ENCODE data around the gene SMIM13. TPM values are rescaled to one million over a fixed set of nuclear protein-coding genes. Genes with fewer than 3 reads are reported as not detected.

The SMIM13 gene
- total RNA-seq = 9.5 and 11.8 TPM in 2 replicates

GRCh38 chr6:11093626-11094410 is at the start of gene SMIM13:
Gene SMIM13 (plus strand): TSS chr6:11093834. CDS start chr6:11094314, 480 bp downstream.
- DNase-seq (ENCODE audit: low read depth in 2 of 2) = peak; percentile 87 to 98

- DNase-seq (ENCODE audit: low read depth in 2 of 2) = peak; percentile 10 to 61
Observed at GRCh38 chr6:11043961-11044711, 49.5 kb upstream of the SMIM13 start, which contains the start of gene ELOVL2. Gene ELOVL2 (minus strand): TSS chr6:11044305. CDS start chr6:11044230, 75 bp downstream.

DNA sequence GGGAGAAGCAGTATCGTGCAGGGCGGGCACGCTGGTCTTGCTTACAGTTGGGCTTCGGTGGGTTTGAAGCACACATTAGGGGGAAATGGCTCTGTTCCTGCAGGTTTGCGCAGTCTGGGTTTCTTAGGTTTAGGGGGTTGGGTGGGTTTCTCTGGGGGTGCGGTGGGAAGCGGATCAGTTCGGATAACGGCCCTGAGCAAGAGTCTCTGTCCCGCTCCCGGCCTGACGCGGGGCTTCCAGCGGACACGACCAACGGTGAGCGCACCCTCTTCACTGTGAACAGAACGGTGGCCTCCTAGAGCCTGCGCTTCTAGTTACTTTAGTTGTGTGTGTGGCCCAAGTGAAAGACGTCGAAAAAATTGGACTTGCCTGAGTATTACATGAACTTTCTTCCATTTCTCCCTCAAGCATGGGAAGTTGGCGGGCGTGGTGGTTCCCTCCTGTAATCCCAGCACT is 48.9 kb upstream of the SMIM13 start:
- DNase-seq (ENCODE audit: low read depth in 2 of 2) = no peak

- DNase-seq (ENCODE audit: low read depth in 2 of 2) = peak in 1 of 2 donors; percentile 21
Observed at GRCh38 chr6:11050731-11051130, 42.9 kb upstream of the SMIM13 start.

DNA sequence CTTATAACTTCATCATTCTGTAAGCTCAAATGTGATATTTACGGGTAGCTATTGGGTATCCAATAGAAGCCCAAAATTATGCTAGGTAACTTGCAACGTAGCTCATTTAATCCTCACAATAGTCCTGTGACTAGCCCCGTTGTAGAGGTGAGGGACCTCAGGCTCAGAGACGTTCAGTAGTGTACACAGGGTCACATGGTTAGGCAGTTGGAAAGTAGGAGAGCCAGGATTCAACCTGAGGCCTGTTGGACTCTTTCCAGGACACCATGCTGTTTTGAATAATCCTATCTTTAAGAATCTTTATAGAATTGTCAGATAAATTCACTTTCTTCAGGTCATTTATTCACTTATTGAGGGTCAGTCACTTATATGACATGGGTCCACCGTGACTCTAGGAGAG is 40.3 kb upstream of the SMIM13 start:
- DNase-seq (ENCODE audit: low read depth in 2 of 2) = no peak

GRCh38 chr6:11054722-11055121 is 38.9 kb upstream of the SMIM13 start:
- DNase-seq (ENCODE audit: low read depth in 2 of 2) = no peak

DNA sequence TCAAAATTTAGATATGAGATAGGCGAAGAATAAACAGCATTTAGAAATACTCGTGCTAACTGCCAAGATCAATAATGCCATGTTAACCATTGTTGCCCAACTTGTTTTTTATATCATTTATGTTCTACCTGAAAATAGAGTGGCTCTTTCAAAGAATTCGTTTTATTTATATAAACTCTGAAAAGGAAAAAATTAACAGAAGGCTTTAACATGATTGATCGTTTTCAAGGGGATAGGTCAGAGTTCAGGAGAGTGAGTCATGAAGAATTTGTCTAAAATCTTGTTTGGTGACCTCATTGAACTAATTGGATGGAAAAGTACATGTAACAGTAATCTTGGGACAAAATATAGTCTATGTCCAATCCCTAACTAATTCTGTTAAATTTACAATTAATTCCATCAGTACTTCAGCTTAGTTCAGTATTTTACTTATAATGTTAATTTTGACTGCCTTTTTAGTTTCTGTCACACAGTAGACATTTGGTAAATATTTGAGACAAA is 38.5 kb upstream of the SMIM13 start:
- no peak for DNase-seq (ENCODE audit: low read depth in 2 of 2)

- DNase-seq (ENCODE audit: low read depth in 2 of 2) = no peak
Observed at GRCh38 chr6:11056871-11057270, 36.8 kb upstream of the SMIM13 start.

DNA sequence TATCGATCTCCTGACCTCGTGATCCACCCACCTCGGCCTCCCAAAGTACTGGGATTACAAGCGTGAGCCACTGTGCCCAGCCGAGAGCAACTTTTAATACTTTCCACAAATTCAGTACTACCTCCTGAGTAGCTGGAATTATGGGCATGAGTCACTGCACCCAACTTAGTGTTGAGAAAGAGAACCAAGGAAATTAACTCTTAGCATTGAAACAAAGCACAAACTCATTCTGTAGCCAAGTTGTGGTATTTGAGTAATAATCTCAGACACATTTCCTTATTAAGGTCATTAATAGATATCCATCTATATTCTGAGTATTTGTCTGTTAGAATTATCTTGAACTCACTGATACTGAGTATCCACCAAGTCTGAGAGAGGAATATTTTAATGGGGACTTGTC is 35.2 kb upstream of the SMIM13 start:
- DNase-seq (ENCODE audit: low read depth in 2 of 2) = no peak

- DNase-seq (ENCODE audit: low read depth in 2 of 2) = no peak
Observed at GRCh38 chr6:11062083-11062482, 31.6 kb upstream of the SMIM13 start.

DNA sequence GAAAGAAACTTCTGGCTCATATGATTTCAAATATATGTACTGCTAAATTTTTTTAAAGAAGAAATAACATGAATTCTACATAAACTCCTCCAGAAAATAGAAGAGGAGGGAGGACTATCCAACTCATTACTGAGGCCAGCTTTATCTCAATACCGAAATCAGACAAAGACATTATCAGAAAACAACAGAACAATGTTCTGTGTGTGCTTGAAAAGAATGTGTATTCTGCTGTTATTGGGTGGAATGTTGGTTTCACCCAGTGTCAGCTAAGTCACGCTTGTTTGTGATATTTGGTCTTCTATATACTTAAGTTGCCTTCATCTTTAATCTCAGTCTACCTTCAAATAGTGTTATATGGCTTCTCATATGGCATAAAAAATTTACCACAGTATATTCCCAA is 30.9 kb upstream of the SMIM13 start:
- DNase-seq (ENCODE audit: low read depth in 2 of 2) = no peak

- no peak for DNase-seq (ENCODE audit: low read depth in 2 of 2)
Observed at GRCh38 chr6:11064836-11065235, 28.8 kb upstream of the SMIM13 start.

DNA sequence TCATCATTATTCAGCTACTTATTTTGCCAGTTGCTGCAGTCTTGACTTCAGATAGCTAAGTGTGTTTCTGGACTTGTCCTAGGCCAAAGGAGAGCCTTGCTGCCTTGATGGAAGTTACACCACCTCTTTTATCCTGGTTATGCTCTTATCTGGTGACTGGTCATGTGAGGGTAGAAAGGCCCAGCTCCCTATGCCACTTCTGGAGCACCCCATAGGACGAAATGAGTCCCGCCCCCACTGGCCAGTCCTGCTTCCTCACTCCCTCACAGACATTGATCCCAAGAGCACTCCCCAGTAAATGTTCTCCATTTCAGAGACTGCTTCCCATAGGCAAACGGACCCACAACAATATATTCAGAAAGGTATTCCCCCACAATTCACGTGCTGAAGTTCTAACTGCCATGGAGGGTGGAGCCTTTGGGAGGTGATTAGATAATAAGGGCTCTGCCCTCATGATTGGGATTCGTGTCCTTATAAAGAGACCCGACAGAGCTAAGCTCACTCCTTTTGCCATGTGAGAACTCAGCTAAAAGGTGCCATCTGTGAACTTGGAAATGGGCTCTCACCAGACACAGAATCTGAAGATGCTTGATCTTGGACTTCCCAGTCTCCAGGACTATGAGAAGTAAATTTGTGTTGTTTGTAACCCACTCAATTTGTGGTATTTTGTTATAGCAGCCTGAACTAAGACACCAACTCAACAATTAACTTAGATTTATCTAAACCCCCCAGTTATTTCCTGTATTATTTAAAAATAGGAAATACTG is 28.0 kb upstream of the SMIM13 start:
- no peak for DNase-seq (ENCODE audit: low read depth in 2 of 2)

GRCh38 chr6:11066505-11067347 is 26.9 kb upstream of the SMIM13 start:
- DNase-seq (ENCODE audit: low read depth in 2 of 2) = no peak

- DNase-seq (ENCODE audit: low read depth in 2 of 2) = no peak
Observed at GRCh38 chr6:11067348-11067747, 26.3 kb upstream of the SMIM13 start.

GRCh38 chr6:11069760-11070159 is 23.9 kb upstream of the SMIM13 start:
- DNase-seq (ENCODE audit: low read depth in 2 of 2) = no peak

DNA sequence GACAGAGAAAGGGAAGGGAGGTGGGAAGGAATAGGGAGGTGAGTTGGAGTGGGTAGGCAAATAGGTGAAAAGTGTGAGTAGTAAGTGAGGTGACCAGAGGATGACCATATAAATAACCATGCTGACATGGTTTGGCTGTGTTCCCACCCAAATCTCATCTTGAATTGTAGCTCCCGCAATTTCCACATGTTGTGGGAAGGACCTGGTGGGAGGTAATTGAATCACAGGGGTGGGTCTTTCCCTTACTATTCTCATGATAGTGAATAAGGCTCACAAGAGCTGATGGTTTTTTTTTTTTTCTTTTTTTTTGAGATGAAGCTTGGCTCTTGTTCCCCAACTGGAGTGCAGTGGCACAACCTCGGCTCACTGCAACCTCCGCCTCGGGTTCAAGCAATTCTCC is 21.5 kb upstream of the SMIM13 start:
- DNase-seq (ENCODE audit: low read depth in 2 of 2) = no peak

DNA sequence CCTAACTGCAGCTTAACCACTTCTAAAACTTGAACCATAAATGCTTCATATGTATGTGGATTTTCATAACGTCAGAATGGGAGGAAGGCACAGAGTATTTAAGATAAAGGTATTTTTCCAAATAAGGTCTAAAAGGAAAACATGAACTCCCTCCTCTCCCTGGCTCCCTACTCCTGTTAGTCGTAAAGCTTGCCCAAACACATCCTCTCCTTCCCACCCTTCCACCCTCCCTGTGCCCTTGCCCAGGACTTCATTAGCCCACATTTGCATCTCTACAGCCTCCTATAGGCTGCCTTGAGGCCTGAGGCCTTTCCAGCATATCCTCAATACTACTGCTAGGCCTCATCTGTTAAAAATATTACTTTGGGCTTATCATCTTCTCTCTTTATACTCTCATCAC is 17.1 kb upstream of the SMIM13 start:
- DNase-seq (ENCODE audit: low read depth in 2 of 2) = no peak

- DNase-seq (ENCODE audit: low read depth in 2 of 2) = no peak
Observed at GRCh38 chr6:11078266-11078665, 15.4 kb upstream of the SMIM13 start.

DNA sequence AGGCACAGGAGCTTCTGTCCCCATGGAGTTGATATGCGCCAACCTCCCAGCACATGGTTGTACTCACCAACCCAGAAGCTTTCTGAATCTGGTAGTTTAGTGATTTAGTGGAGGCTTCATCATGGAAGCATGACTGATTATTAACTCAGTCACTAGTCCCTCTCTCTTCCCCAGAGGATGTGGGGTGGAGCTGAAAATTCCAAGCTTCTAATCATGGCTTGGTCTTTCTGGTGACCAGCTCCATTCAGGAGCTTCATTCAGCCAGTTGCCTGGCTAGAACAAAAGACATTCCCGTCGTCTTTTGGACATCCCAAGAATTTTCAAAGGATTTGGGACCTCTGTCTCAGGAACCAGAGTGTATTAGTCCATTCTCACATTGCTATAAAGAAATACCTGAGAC is 13.3 kb upstream of the SMIM13 start:
- DNase-seq (ENCODE audit: low read depth in 2 of 2) = no peak

GRCh38 chr6:11083491-11083890 is 10.1 kb upstream of the SMIM13 start:
- peak in 1 of 2 donors; percentile 17 for DNase-seq (ENCODE audit: low read depth in 2 of 2)
